B cell (primary cell): ENCODE data around the gene RABGAP1L. TPM values are rescaled to one million over a fixed set of nuclear protein-coding genes. Genes with fewer than 3 reads are reported as not detected.

Experiments
- ATAC-seq: fragments of 200-7000 bp; cut with Tn5 transposase; one replicate; pipeline ENCODE4 v1.10.0; 2021; ENCODE audit warnings: low read depth, mild to moderate bottlenecking, moderate number of reproducible peaks, moderate library complexity
- CTCF ChIA-PET: fragments of 350-600 bp; sonication (Branson Sonifier 250); formaldehyde crosslinking; loops from one replicate; lab custom pipeline; 2021; ENCODE audit warnings: antibody characterized with exemption, inconsistent platforms; lab: Charles Lee
- POLR2A ChIA-PET: fragments of 350-600 bp; sonication (Branson Sonifier 250); formaldehyde crosslinking; loops from one replicate; lab custom pipeline; 2021; ENCODE audit warnings: antibody characterized with exemption; lab: Charles Lee
- DNase-seq: peaks from one replicate; pipeline ENCODE4 v3.0.0; 2013
- H2AFZ ChIP-seq: 2 replicates; pipeline ENCODE4 v1.6.1; 2012; ENCODE audit warnings: mild to moderate bottlenecking, low read depth, low read length; ENCODE audit not compliant: insufficient read depth, poor library complexity, severe bottlenecking
- H3K27ac ChIP-seq, 2 donors: 1 replicate in 1 of 2; 2 replicates in 1 of 2; pipeline ENCODE4 v1.5.1; 2012 to 2013; ENCODE audit warnings: low read length in 2 of 2, mild to moderate bottlenecking in 2 of 2, moderate library complexity in 1 of 2
- H3K27me3 ChIP-seq, 4 experiments: fragments of 200-600 bp in 1 of 4; sonication (generic) in 1 of 4; replicated peaks in 1 of 4; 1 replicate in 2 of 4; 2 replicates in 2 of 4; pipeline versions ENCODE4 v1.6.1 to v1.7.0; 2013 to 2016; ENCODE audit warnings: low read length in 3 of 4, mild to moderate bottlenecking in 2 of 4, mixed read lengths in 1 of 4, moderate library complexity in 1 of 4; ENCODE audit not compliant: insufficient read depth in 4 of 4, control insufficient read depth in 3 of 4; ENCODE audit errors: control extremely low read depth in 1 of 4
- H3K36me3 ChIP-seq, 2 experiments: replicated peaks in 1 of 2; 1 replicate in 1 of 2; 2 replicates in 1 of 2; pipeline versions ENCODE4 v1.6.1 to v1.7.1; 2013; ENCODE audit warnings: low read length in 1 of 2; ENCODE audit not compliant: insufficient read depth in 2 of 2, control insufficient read depth in 1 of 2; ENCODE audit errors: control extremely low read depth in 1 of 2, extremely low read depth in 1 of 2
- H3K4me1 ChIP-seq, 2 donors: fragments of 200-600 bp in 1 of 2; sonication (generic) in 1 of 2; 1 replicate in 1 of 2; 2 replicates in 1 of 2; pipeline versions ENCODE4 v1.5.1 to v1.6.1; 2013 to 2017; ENCODE audit warnings: low read length in 2 of 2; ENCODE audit not compliant: control insufficient read depth in 2 of 2, insufficient read depth in 2 of 2
- H3K4me2 ChIP-seq: replicated peaks from 2 replicates; pipeline ENCODE3; 2012; ENCODE audit warnings: mild to moderate bottlenecking, low read depth, low read length; ENCODE audit not compliant: poor library complexity, severe bottlenecking
- H3K4me3 ChIP-seq, 5 experiments: fragments of 200-600 bp in 1 of 5; sonication (generic) in 1 of 5; 1 replicate in 3 of 5; 2 replicates in 2 of 5; pipeline versions ENCODE4 v1.5.1 to v1.7.0; 2011 to 2016; ENCODE audit warnings: low read length in 4 of 5, mild to moderate bottlenecking in 4 of 5, low read depth in 2 of 5, control low read depth in 1 of 5, moderate library complexity in 1 of 5; ENCODE audit not compliant: insufficient read depth in 1 of 5; ENCODE audit errors: control extremely low read depth in 1 of 5, extremely low read depth in 1 of 5
- H3K79me2 ChIP-seq: fragments of 200-600 bp; sonication (generic); one replicate; pipeline ENCODE4 v1.6.0; 2016; ENCODE audit warnings: low read length; ENCODE audit not compliant: control insufficient read depth, insufficient read depth
- H3K9ac ChIP-seq: fragments of 200-600 bp; sonication (generic); 2 replicates; pipeline ENCODE4 v1.6.1; 2017; ENCODE audit warnings: mild to moderate bottlenecking, low read length, moderate library complexity
- H3K9me3 ChIP-seq, 3 donors: one replicate each; pipeline versions ENCODE4 v1.6.1 to v1.7.1; 2013; ENCODE audit warnings: low read length in 2 of 3; ENCODE audit not compliant: control insufficient read depth in 2 of 3, insufficient read depth in 1 of 3; ENCODE audit errors: control extremely low read depth in 1 of 3
- H4K20me1 ChIP-seq: 2 replicates; pipeline ENCODE4 v1.6.0; 2012; ENCODE audit warnings: mild to moderate bottlenecking, low read length; ENCODE audit not compliant: insufficient read depth, control insufficient read depth, poor library complexity, severe bottlenecking
- H3K27ac Mint-ChIP-seq: one replicate; pipeline ENCODE4 v1.8.0; 2021; ENCODE audit warnings: mixed read lengths
- H3K27me3 Mint-ChIP-seq: one replicate; pipeline ENCODE4 v1.8.0; 2021; ENCODE audit warnings: mixed read lengths
- H3K4me1 Mint-ChIP-seq: one replicate; pipeline ENCODE4 v1.8.0; 2021; ENCODE audit warnings: mixed read lengths
- H3K4me3 Mint-ChIP-seq: one replicate; pipeline ENCODE4 v1.8.0; 2021; ENCODE audit warnings: mixed read lengths
- H3K9me3 Mint-ChIP-seq: one replicate; pipeline ENCODE4 v1.8.0; 2022; ENCODE audit warnings: mixed read lengths; ENCODE audit not compliant: insufficient read depth
- CTCF ChIP-seq: fragments of 200-600 bp; IDR thresholded peaks from one replicate; pipeline ENCODE4 v1.8.0; 2022; ENCODE audit warnings: antibody characterized with exemption, mild to moderate bottlenecking
- EZH2 ChIP-seq: IDR thresholded peaks from 2 replicates; pipeline ENCODE4 v1.6.1; 2012; ENCODE audit warnings: borderline replicate concordance, low read depth, mild to moderate bottlenecking, moderate library complexity, low read length; ENCODE audit not compliant: insufficient read depth, poor library complexity, severe bottlenecking
- WGBS: methylation state at CpG from one replicate; pipeline ENCODE4 v1.1.5; 2013; ENCODE audit warnings: missing lambda C conversion rate; ENCODE audit not compliant: insufficient coverage; 5-methylcytosine and 5-hydroxymethylcytosine counted together
- intact Hi-C: fragments of 100-400 bp; cut with micrococcal nuclease; formaldehyde crosslinking; loops from one replicate; pipeline ENCODE4 v1.10.0; 2022
- polyA plus RNA-seq: library from polyadenylated mRNA; depleted of rRNA; stranded (reverse); fragments of >200 nt; gene quantifications from 2 replicates; pipeline ENCODE4 v1.2.3, GENCODE V29; 2012
- total RNA-seq, 2 donors: library from RNA; stranded (reverse); fragments of 120-200 nt in 1 of 2; gene quantifications; 1 replicate in 1 of 2; 2 replicates in 1 of 2; pipeline versions ENCODE4 v1.2.3 to v1.2.4, GENCODE V29; 2013 to 2022

RABGAP1L gene
- total and polyA plus RNA-seq, 2 donors (not counting 1 experiment from before 2014, with no cell fraction given), result 34.9 to 159 TPM

DNA sequence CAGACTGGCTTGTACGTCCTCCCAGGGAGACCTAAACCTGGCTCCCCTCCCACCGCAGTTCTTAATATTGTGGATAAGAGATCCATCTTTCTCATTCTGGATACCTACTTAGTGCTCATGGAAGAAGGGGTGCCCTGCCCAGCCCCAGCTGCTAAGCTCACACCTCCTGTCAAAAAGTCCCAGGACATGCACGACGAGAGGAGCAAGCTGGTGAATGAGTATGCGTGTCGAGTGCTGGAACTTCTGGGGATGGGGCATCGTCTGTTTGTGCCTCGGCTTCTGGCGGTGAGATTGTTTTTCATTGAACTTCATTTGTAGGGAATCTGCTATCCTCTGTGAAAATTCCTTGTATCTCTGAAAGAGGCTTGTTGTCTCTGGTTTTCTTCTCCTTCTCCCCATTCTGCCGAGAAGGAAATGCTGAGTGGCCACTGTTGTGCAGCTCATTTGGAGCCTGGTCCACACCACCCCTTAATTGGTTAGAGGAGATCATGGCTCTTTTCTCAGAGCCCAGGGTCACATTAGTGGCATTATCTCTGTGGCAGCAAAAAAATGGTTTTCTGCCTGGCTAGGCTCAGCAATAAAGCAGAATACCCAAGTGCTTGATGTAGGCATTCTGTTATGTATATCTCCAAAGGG is 641.0 kb downstream of the RABGAP1L start:
- Mint-ChIP-seq H3K9me3 (no peaks in the 10 kb centered on the region), H3K27me3 (no peaks in the 10 kb centered on the region), H3K27ac (no peak overlapping the region), H3K4me1 (peaks cover 14% of the 10 kb centered on the region), H3K4me3 (no peak overlapping the region)
- Histone ChIP-seq H3K27me3 (no peaks in the 10 kb centered on the region), H3K4me1 (peaks cover 14 to 17% of the 10 kb centered on the region in 2 donors), H2AFZ (peak overlapping the region; percentile 83), H3K4me2 (peak overlapping the region; percentile 84), H3K79me2 (peaks cover 5% of the 10 kb centered on the region), H3K27ac (peak overlapping the region; percentile 78 to 88), H3K4me3 (peak overlapping the region; percentile 65 to 97 (median 68)), H3K9ac (peak overlapping the region; percentile 96), H3K36me3 (no peaks in the 10 kb centered on the region), H3K9me3 (no peaks in the 10 kb centered on the region), H4K20me1 (no peaks in the 10 kb centered on the region)
- WGBS, result 40% methylated on average over 2 of the region's 10 CpGs
- ChIA-PET POLR2A (interaction anchor here (0.6 to 1.6 kb wide), 7 partner anchors 10 to 932 kb away, joined by 3 to 21 read pairs (median 4); partner anchors contain the start of genes CACYBP, GAS5 and ZBTB37), CTCF (interaction anchor here (0.6 to 3.0 kb wide), 13 partner anchors 15 to 582 kb away, joined by 3 to 19 read pairs (median 4); no protein-coding TSS in a partner anchor)
- ATAC-seq, result no peak
- no peak for DNase-seq
- TF ChIP-seq CTCF (no peak), EZH2 (no peak)
- intact Hi-C loops, result loop anchor here (5.0 to 10.0 kb wide), 2 partner anchors 72 to 776 kb away; partner anchors contain the start of gene RC3H1

DNA sequence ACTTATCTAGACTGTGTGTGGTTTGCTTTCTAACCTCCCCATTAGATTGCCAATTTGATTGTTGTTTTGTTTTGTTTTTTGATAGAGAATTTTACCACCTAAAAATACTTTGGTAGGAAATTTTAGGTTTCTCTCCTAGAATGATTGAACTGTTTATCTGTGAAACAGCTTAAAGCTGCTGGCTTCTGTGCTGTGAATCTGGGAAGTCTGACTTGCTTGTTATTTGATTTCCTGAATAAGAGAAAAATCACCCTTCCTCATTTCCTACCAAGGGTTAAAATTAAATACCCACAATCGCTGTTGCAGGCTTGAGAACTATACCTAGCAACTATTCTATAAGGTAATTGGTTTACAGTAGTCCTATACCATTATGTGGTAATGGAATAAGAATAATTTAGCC is 641.6 kb downstream of the RABGAP1L start:
- WGBS, result no CpG with 5 or more reads among the region's 1 CpG
- Mint-ChIP-seq H3K27me3 (no peaks in the 10 kb centered on the region), H3K4me1 (peaks cover 14% of the 10 kb centered on the region), H3K4me3 (no peak overlapping the region), H3K9me3 (no peaks in the 10 kb centered on the region), H3K27ac (no peak overlapping the region)
- CTCF ChIA-PET, result interaction anchor here (1.2 to 3.0 kb wide), 3 partner anchors 196 to 325 kb away, joined by 4 to 19 read pairs (median 5); no protein-coding TSS in a partner anchor
- Histone ChIP-seq H3K27ac (no peak overlapping the region), H4K20me1 (no peaks in the 10 kb centered on the region), H3K9ac (peak overlapping the region; percentile 96), H3K4me2 (peak overlapping the region; percentile 84), H3K9me3 (no peaks in the 10 kb centered on the region), H3K36me3 (no peaks in the 10 kb centered on the region), H3K79me2 (peaks cover 7% of the 10 kb centered on the region), H3K27me3 (no peaks in the 10 kb centered on the region), H3K4me3 (peak overlapping the region in 4 of 5 experiments; percentile 65 to 97 (median 67)), H3K4me1 (peaks cover 14 to 17% of the 10 kb centered on the region in 2 donors), H2AFZ (no peak overlapping the region)
- DNase-seq, result peak; percentile 7
- POLR2A ChIA-PET, result interaction anchor here (0.6 to 1.6 kb wide), 3 partner anchors 199 to 933 kb away, joined by 3 to 4 read pairs (median 3); partner anchors contain the start of genes CACYBP, GAS5, MRPS14 and ZBTB37
- intact Hi-C loops, result loop anchor here (5.0 to 10.0 kb wide), 2 partner anchors 71 to 776 kb away; partner anchors contain the start of gene RC3H1
- ATAC-seq, result no peak
- TF ChIP-seq EZH2 (no peak), CTCF (no peak)
